HG03175 (cell line): ENCODE results near the gene STK32C.
"Not testable (repeated sequence)": the region's sequence is repeated elsewhere in the genome, so short reads cannot be mapped to it uniquely, and the experiment has no call there.

Experiments
- ATAC-seq: cut with Tn5 transposase; IDR thresholded peaks from one replicate; pipeline ENCODE4 v1.9.1; 2021; ENCODE audit warnings: mild to moderate bottlenecking, moderate library complexity; ENCODE audit not compliant: unreplicated experiment

STK32C gene

DNA sequence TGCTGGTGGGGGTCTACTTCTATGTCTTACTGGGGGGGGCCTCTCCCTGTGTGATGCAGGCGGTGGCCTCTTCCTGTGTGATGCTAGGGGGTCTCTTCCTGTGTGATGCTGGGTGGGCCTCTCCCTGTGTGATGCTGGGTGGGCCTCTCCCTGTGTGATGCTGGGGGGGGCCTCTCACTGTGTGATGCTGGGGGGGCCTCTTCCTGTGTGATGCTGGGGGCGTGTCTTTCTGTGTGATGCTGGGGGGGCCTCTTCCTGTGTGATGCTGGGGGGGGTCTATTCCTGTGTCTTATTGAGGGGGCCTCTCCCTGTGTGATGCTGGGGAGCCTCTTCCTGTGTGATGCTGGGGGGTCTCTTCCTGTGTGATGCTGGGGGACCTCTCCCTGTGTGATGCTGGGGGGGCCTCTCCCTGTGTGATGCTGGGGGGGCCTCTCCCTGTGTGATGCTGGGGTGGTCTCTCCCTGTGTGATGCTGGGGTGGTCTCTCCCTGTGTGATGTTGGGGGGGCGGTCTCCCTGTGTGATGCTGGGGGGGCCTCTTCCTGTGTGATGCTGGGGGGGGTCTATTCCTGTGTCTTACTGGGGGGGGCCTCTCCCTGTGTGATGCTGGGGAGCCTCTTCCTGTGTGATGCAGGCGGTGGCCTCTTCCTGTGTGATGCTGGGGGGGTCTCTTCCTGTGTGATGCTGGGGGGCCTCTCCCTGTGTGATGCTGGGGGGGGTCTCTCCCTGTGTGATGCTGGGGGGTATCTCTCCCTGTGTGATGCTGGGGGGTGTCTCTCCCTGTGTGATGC lies 146.7 kb downstream of the STK32C start:
- not testable (repeated sequence) for ATAC-seq

DNA sequence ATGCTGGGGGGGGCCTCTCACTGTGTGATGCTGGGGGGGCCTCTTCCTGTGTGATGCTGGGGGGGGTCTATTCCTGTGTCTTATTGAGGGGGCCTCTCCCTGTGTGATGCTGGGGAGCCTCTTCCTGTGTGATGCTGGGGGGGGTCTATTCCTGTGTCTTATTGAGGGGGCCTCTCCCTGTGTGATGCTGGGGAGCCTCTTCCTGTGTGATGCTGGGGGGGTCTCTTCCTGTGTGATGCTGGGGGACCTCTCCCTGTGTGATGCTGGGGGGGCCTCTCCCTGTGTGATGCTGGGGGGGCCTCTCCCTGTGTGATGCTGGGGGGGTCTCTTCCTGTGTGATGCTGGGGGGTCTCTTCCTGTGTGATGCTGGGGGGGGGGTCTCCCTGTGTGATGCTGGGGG lies 147.5 kb downstream of the STK32C start:
- not testable (repeated sequence) for ATAC-seq

DNA sequence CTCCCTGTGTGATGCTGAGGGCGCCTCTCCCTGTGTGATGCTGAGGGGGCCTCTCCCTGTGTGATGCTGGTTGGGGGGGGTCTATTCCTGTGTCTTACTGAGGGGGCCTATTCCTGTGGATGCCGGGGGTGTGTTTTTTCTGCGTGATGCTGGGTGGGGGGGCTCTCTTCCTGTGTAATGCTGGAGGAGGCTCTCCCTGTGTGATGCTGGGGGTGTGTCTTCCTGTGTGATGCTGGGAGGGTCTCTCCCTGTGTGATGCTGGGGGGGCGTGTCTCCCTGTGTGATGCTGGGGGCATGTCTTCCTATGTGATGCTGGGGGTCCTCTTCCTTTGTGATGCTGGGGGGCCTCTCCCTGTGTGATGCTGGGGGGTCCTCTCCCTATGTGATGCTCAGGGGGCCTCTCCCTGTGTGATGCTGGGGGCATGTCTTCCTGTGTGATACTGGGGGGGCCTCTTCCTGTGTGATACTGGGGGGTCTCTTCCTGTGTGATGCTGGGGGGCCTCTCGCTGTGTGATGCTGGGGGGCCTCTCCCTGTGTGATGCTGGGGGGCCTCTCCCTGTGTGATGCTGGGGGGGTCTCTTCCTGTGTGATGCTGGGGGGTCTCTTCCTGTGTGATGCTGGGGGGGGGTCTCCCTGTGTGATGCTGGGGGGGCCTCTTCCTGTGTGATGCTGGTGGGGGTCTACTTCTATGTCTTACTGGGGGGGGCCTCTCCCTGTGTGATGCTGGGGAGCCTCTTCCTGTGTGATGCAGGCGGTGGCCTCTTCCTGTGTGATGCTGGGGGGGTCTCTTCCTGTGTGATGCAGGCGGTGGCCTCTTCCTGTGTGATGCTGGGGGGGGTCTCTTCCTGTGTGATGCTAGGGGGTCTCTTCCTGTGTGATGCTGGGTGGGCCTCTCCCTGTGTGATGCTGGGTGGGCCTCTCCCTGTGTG lies 148.2 kb downstream of the STK32C start:
- not testable (repeated sequence) for ATAC-seq

DNA sequence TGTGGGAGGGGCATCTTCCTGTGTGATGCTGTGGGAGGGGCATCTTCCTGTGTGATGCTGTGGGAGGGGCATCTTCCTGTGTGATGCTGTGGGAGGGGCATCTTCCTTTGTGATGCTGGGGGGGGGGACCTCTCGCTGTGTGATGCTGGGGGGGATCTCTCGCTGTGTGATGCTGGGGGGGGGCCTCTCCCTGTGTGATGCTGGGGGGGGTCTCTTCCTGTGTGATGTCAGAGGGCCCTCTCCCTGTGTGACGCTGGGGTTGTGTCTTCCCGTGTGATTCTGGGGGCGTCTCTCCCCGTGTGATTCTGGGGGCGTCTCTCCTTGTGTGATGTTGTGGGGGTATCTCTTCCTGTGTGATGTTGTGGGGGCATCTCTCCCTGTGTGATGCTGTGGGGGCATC lies 148.9 kb downstream of the STK32C start:
- ATAC-seq: no peak

DNA sequence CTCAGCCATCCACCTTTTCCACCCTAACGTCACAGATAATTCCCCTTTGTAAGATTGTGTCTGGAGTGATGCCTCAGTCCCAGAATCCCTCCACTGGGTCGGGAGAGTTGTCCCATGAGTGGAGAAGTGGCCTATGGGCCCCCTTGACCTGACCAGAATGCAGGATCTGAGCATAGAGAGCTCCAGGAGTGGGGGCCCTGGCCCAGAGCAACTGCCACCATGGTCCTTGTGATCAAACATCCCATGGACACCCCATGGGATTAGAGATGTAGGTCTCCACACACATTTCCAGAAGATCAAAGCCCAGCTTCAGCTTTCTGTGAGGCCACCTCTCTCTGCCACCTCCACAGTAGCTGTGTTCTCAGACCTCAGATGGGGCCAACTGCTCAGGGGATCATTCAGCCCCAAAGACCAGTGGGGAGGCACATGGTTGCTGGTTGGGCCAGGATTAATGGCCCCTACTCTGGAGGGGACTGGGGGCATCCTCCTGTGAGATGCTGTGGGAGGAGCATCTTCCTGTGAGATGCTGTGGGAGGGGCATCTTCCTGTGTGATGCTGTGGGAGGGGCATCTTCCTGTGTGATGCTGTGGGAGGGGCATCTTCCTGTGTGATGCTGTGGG lies 149.5 kb downstream of the STK32C start:
- ATAC-seq: no peak
